DOHH2 (cell line): ENCODE results near the gene TPST1.

ENCODE experiments used
- EZH2phosphoT487 ChIP-seq: fragments of 200-600 bp; sonication (generic); IDR thresholded peaks from 2 replicates; pipeline ENCODE4 v1.6.1; 2017; ENCODE audit warnings: borderline replicate concordance, mild to moderate bottlenecking, antibody characterized with exemption, low read length, moderate library complexity, mixed read lengths
- TF ChIP-seq, protein P1 (sequence below): fragments of 200-600 bp; sonication (generic); IDR thresholded peaks from one replicate; pipeline ENCODE4 v1.5.1; 2014; ENCODE audit warnings: antibody characterized with exemption, mild to moderate bottlenecking, low read depth, low read length; ENCODE audit not compliant: poor library complexity, severe bottlenecking

- TF ChIP-seq, protein P1, sequence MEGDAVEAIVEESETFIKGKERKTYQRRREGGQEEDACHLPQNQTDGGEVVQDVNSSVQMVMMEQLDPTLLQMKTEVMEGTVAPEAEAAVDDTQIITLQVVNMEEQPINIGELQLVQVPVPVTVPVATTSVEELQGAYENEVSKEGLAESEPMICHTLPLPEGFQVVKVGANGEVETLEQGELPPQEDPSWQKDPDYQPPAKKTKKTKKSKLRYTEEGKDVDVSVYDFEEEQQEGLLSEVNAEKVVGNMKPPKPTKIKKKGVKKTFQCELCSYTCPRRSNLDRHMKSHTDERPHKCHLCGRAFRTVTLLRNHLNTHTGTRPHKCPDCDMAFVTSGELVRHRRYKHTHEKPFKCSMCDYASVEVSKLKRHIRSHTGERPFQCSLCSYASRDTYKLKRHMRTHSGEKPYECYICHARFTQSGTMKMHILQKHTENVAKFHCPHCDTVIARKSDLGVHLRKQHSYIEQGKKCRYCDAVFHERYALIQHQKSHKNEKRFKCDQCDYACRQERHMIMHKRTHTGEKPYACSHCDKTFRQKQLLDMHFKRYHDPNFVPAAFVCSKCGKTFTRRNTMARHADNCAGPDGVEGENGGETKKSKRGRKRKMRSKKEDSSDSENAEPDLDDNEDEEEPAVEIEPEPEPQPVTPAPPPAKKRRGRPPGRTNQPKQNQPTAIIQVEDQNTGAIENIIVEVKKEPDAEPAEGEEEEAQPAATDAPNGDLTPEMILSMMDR: no peak
- no peak for TF ChIP-seq EZH2phosphoT487
Observed at GRCh38 chr7:66238773-66239466, 33.8 kb downstream of the TPST1 start.
